ENCODE results near the gene KIF26A. TPM values are rescaled to one million over a fixed set of nuclear protein-coding genes. Genes with fewer than 3 reads are reported as not detected.

The KIF26A gene
- total and polyA plus RNA-seq, 2 of the 4 experiments (the other 2 are of a cell fraction) = not detected

DNA sequence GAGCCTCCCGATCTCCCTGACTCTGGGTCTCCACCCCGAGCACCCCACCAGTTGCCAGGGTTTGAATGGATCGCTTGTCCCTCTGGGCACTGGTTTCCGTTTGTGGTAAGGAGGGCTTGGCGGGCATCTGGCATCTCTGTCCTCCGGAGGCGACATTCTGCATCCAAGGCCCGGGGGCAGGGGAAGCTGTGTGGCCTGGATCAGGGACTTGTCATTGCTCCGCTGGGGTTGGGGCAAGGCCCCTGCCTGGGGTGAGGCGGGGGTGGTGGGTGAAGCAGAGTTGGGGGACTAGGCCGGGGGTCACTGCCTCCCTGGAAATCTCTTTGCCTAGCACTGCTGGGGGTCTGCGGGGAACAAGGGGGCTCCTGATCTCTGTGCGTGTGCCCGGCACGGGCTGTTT, 30.2 kb downstream of the KIF26A start:
- DNase-seq = no peak
- in situ Hi-C loops (cut with MboI; ENCODE audit: low sequenced_read_pairs) = no loop called here
- no peak overlapping the region for H2BK5ac ChIP-seq (ENCODE audit: low read depth, low read length, poor library complexity, severe bottlenecking)
- no peaks in the 10 kb centered on the region for H3K27me3 ChIP-seq (ENCODE audit: control insufficient read depth, insufficient read depth, low read length)
- intact Hi-C loops (cut with micrococcal nuclease) = no loop called here
- H3K79me1 ChIP-seq (ENCODE audit: low read depth in 1 of 2, low read length in 2 of 2) = no peaks in the 10 kb centered on the region
- H3K14ac ChIP-seq (replicated peaks; ENCODE audit: low read depth, low read length) = no peak overlapping the region
- no peak overlapping the region for H2AFZ ChIP-seq (replicated peaks; ENCODE audit: low read length, poor library complexity)
- TF ChIP-seq MAFK (IDR thresholded peaks at IDR 0.05; ENCODE audit: low read depth, low read length) (no peak), FOS (IDR thresholded peaks at IDR 0.05; ENCODE audit: low read depth, low read length) (no peak), RAD21 (IDR thresholded peaks at IDR 0.05; ENCODE audit: low read length) (no peak), BHLHE40 (IDR thresholded peaks at IDR 0.05; ENCODE audit: low read depth, low read length) (no peak), CEBPB (IDR thresholded peaks at IDR 0.05; ENCODE audit: low read depth, low read length) (no peak), SMC3 (IDR thresholded peaks at IDR 0.05; ENCODE audit: low read depth, low read length) (no peak), MAZ (IDR thresholded peaks at IDR 0.05; ENCODE audit: borderline replicate concordance, low read depth, low read length) (no peak), RFX5 (IDR thresholded peaks at IDR 0.05; ENCODE audit: low read depth, low read length) (no peak), NFE2L2 (IDR thresholded peaks at IDR 0.05; ENCODE audit: low read depth, low read length) (no peak), POLR2A (IDR thresholded peaks at IDR 0.05; ENCODE audit: low read depth, low read length) (no peak), MXI1 (IDR thresholded peaks at IDR 0.05; ENCODE audit: borderline replicate concordance, low read depth, low read length) (no peak), RCOR1 (IDR thresholded peaks at IDR 0.05; ENCODE audit: insufficient replicate concordance, low read length) (no peak), CHD1 (IDR thresholded peaks at IDR 0.05; ENCODE audit: low read depth, low read length) (no peak)
- TF ChIP-seq, protein P1, sequence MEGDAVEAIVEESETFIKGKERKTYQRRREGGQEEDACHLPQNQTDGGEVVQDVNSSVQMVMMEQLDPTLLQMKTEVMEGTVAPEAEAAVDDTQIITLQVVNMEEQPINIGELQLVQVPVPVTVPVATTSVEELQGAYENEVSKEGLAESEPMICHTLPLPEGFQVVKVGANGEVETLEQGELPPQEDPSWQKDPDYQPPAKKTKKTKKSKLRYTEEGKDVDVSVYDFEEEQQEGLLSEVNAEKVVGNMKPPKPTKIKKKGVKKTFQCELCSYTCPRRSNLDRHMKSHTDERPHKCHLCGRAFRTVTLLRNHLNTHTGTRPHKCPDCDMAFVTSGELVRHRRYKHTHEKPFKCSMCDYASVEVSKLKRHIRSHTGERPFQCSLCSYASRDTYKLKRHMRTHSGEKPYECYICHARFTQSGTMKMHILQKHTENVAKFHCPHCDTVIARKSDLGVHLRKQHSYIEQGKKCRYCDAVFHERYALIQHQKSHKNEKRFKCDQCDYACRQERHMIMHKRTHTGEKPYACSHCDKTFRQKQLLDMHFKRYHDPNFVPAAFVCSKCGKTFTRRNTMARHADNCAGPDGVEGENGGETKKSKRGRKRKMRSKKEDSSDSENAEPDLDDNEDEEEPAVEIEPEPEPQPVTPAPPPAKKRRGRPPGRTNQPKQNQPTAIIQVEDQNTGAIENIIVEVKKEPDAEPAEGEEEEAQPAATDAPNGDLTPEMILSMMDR (conservative IDR thresholded peaks at IDR 0.05; ENCODE audit: low read depth, low read length) = no peak
- TF ChIP-seq, protein P2, sequence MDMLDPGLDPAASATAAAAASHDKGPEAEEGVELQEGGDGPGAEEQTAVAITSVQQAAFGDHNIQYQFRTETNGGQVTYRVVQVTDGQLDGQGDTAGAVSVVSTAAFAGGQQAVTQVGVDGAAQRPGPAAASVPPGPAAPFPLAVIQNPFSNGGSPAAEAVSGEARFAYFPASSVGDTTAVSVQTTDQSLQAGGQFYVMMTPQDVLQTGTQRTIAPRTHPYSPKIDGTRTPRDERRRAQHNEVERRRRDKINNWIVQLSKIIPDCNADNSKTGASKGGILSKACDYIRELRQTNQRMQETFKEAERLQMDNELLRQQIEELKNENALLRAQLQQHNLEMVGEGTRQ (IDR thresholded peaks at IDR 0.05; ENCODE audit: low read depth, low read length) = no peak
- TF ChIP-seq, protein P3, sequence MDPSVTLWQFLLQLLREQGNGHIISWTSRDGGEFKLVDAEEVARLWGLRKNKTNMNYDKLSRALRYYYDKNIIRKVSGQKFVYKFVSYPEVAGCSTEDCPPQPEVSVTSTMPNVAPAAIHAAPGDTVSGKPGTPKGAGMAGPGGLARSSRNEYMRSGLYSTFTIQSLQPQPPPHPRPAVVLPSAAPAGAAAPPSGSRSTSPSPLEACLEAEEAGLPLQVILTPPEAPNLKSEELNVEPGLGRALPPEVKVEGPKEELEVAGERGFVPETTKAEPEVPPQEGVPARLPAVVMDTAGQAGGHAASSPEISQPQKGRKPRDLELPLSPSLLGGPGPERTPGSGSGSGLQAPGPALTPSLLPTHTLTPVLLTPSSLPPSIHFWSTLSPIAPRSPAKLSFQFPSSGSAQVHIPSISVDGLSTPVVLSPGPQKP (IDR thresholded peaks at IDR 0.05; ENCODE audit: borderline replicate concordance, low read depth, low read length) = no peak
- no peak overlapping the region for H3K23ac ChIP-seq (ENCODE audit: low read depth, low read length)
- no peak overlapping the region for H2AK9ac ChIP-seq (replicated peaks; ENCODE audit: low read depth, low read length, poor library complexity)
- no peak overlapping the region for H2BK20ac ChIP-seq (ENCODE audit: low read depth, low read length)
- H3K9me3 ChIP-seq (ENCODE audit: control insufficient read depth, insufficient read depth, low read length) = peaks cover 39% of the 10 kb centered on the region
- no peak overlapping the region for H3K27ac ChIP-seq (ENCODE audit: insufficient read depth, low read length)
- H4K20me1 ChIP-seq (ENCODE audit: insufficient read depth, low read length) = no peaks in the 10 kb centered on the region
- 80% methylated on average over 9 of the region's 15 CpGs; no CpG with 5 or more reads in 1 of the 2 experiments for WGBS, 2 experiments (ENCODE audit: extremely low coverage in 2 of 2, insufficient read length in 1 of 2)
- no peak overlapping the region for H2BK120ac ChIP-seq (ENCODE audit: low read depth, low read length)
- no peak overlapping the region for H3K18ac ChIP-seq (ENCODE audit: low read depth, low read length)
- H3K4me1 ChIP-seq (ENCODE audit: control insufficient read depth, insufficient read depth, low read length) = no peaks in the 10 kb centered on the region
- POLR2A ChIA-PET (ENCODE audit: unreplicated experiment) = no interaction called here
- H4K8ac ChIP-seq (ENCODE audit: low read depth in 2 of 2, low read length in 2 of 2) = no peak overlapping the region
- no peak overlapping the region for H3K4ac ChIP-seq (ENCODE audit: low read depth, low read length)
- no TSS peak for BruUV-seq (replicated peaks)
- no peak overlapping the region for H3K4me2 ChIP-seq (ENCODE audit: low read depth, low read length)
- no peak overlapping the region for H3K9ac ChIP-seq (ENCODE audit: low read depth, low read length)
- no peaks in the 10 kb centered on the region for H3K36me3 ChIP-seq (ENCODE audit: control insufficient read depth, insufficient read depth, low read length)
- no peak overlapping the region for H3K4me3 ChIP-seq (ENCODE audit: insufficient read depth, low read depth, low read length)
- no peak overlapping the region for H3K56ac ChIP-seq (ENCODE audit: extremely low read depth, insufficient read depth, low read length)
- H2BK15ac ChIP-seq (ENCODE audit: low read depth, low read length) = no peak overlapping the region
- no peak overlapping the region for H4K5ac ChIP-seq (ENCODE audit: low read depth, low read length)
- no peaks in the 10 kb centered on the region for H3K9me1 ChIP-seq (ENCODE audit: insufficient read depth, low read length)
- no peak for ATAC-seq (ENCODE audit: low read depth)
- dilution Hi-C loops (cut with HindIII; ENCODE audit: low sequenced_read_pairs, unreplicated experiment) = no loop called here
- H2AK5ac ChIP-seq (ENCODE audit: low read depth, low read length) = no peak overlapping the region
- H4K91ac ChIP-seq (ENCODE audit: insufficient read depth, low read depth, low read length) = no peak overlapping the region
- CTCF ChIA-PET = no interaction called here

Measured in IMR-90 (cell line).